GM12892 (cell line): Measurements from ENCODE around the gene PARD3.

Experiments
- DNase-seq: peaks from one replicate; pipeline ENCODE4 v3.0.0; 2011; ENCODE audit not compliant: insufficient read length
- FAIRE-seq: peaks from 2 replicates; lab custom pipeline; 2011; peaks lifted over from hg19 to GRCh38; lab: Jason Lieb, UNC
- POLR2A ChIP-seq: IDR thresholded peaks from 2 replicates; pipeline ENCODE4 v1.6.1; 2011; ENCODE audit warnings: low read depth, low read length, control low read depth
- POLR2AphosphoS5 ChIP-seq: IDR thresholded peaks from 2 replicates; pipeline ENCODE4 v1.6.1; 2011; ENCODE audit warnings: low read depth, low read length, control low read depth
- TAF1 ChIP-seq: IDR thresholded peaks from 2 replicates; pipeline ENCODE4 v1.6.1; 2011; ENCODE audit warnings: low read depth, mild to moderate bottlenecking, control low read depth, low read length, borderline replicate concordance

PARD3 gene

DNA sequence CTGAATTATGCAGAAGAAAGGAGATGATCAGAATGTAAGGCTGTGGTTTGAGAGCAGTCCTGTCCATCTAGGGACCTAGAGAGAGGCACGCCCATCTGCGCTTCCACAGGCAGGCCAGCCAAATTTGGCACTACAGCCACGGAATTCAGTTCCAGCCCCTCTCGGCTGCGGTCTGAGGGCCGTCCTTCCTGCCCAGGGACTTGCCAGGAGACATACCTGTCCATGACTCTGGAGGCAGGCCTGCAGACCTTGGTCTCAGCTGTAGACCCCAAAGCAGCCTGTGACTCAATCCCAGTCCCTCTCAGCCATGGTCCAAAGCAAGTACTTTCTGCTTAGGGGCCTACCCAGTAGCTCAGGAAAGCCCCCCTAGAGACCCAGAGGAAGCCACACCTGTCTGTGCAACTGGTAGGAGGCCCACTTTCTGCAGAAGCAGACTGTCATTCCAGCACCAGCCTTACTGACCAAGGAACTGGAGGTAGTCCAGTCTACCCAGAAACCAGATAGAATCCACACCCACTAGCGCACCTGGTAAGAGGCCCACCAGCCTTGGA is 720.9 kb downstream of the PARD3 start:
- TF ChIP-seq TAF1 (no peak), POLR2A (no peak), POLR2AphosphoS5 (no peak)
- DNase-seq (no peak), FAIRE-seq (no peak)

DNA sequence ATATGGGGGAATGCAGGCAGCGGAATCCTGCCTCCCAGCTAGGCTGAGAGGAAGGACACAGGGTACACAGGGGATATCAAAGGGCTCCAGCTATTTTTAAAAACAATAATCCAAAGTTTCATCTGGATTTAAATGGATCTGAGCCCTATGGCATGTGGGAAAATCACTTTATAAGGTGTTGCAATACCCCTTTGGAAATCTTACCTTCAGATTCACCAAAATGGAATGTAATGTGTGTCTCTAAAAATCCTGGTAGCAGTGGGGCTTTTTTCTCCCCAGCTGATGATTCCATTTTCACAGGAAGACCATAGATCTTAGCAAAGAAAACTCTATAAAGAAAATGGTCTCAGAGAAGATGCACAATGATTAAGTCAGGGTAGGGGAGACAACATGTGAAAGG is 722.2 kb downstream of the PARD3 start:
- FAIRE-seq, result no peak

DNA sequence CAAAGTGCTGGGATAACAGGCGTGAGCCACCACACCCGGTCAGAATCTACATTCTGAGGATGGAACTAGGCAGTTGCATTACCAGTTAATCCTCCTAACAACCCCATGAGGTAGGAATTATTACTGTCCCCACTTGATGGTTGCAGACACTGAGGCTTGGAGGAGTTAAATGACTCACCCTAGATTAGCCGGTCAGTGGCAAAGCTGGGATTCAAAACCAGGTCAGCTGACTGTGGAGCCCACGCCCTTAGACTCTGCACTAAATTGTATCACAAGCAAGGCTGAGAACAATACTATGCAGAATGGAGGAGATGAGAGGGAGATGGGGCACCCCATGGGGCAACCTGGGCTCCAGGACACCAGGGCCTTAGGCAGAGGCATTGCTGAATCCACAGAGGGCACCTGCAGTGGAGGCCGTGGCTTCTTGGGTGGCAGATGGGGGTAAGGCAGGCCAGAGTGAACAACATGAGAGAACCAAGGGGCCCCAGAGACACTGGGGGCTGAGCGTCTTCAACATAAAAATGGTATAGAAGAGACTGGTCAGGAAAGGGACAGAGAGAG is 723.4 kb downstream of the PARD3 start:
- DNase-seq (no peak), FAIRE-seq (no peak)
- no peak for TF ChIP-seq POLR2A
- no peak for TF ChIP-seq TAF1
- TF ChIP-seq POLR2AphosphoS5, result no peak

More for the DNA sequence above, 722.2 kb downstream of the PARD3 start:
- no peak for DNase-seq
- no peak for TF ChIP-seq TAF1
- TF ChIP-seq POLR2AphosphoS5, result no peak
- TF ChIP-seq POLR2A, result no peak

- FAIRE-seq (no peak), DNase-seq (no peak)
- TF ChIP-seq POLR2AphosphoS5, result no peak
- TF ChIP-seq TAF1, result no peak
- no peak for TF ChIP-seq POLR2A
Measured at GRCh38 chr10:34089253-34089652, 725.8 kb downstream of the PARD3 start.

GRCh38 chr10:34088208-34088794 is 726.8 kb downstream of the PARD3 start:
- no peak for FAIRE-seq
- no peak for DNase-seq
- no peak for TF ChIP-seq POLR2AphosphoS5
- no peak for TF ChIP-seq POLR2A
- TF ChIP-seq TAF1, result no peak

GRCh38 chr10:34087095-34087418 is 728.0 kb downstream of the PARD3 start:
- no peak for TF ChIP-seq POLR2AphosphoS5
- no peak for TF ChIP-seq TAF1
- TF ChIP-seq POLR2A, result no peak
- FAIRE-seq (no peak), DNase-seq (no peak)

- TF ChIP-seq TAF1 (no peak), POLR2AphosphoS5 (no peak), POLR2A (no peak)
- no peak for DNase-seq
- no peak for FAIRE-seq
Measured at GRCh38 chr10:34083567-34083966, 731.5 kb downstream of the PARD3 start.

DNA sequence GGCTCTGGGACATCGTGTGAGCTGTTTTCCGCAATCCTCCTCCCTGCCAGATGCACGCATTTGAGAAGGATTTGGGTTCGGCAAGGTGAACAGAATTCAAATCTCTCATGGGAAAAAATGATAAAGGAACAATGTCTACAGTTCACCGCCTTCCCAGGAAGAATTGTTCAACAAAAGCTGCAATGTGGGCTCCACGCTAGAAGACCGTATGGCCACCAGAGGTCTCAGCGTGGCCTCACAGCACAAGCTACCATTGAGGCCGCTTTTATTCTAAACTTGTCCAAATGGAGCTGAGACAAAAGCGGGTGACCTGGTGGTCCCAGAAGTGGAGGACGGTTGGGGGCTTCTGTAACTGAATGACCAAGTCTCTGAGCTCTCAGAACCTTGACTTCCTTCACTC is 733.1 kb downstream of the PARD3 start:
- DNase-seq (no peak), FAIRE-seq (no peak)
- TF ChIP-seq POLR2A (no peak), POLR2AphosphoS5 (no peak), TAF1 (no peak)

DNA sequence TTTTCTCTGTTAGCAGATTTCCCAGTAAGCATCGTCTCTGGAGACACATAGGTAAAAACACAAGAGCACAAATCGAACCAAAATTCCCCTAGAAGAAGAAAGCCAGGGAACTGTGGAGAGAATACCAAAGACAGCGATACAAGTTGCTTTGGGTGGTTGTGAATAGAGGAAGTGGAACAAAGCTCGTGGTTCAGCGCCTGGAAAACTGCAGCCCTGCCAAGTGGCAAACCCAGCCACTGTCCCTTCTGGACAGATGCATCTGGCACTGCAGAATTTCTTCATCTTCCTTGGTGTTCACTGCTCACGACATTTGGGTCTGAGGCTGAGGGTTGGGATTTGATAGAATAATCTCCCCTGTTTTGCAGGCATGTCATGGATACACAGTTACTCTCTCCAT is 733.8 kb downstream of the PARD3 start:
- FAIRE-seq (no peak), DNase-seq (no peak)
- TF ChIP-seq TAF1 (no peak), POLR2A (no peak), POLR2AphosphoS5 (no peak)

DNA sequence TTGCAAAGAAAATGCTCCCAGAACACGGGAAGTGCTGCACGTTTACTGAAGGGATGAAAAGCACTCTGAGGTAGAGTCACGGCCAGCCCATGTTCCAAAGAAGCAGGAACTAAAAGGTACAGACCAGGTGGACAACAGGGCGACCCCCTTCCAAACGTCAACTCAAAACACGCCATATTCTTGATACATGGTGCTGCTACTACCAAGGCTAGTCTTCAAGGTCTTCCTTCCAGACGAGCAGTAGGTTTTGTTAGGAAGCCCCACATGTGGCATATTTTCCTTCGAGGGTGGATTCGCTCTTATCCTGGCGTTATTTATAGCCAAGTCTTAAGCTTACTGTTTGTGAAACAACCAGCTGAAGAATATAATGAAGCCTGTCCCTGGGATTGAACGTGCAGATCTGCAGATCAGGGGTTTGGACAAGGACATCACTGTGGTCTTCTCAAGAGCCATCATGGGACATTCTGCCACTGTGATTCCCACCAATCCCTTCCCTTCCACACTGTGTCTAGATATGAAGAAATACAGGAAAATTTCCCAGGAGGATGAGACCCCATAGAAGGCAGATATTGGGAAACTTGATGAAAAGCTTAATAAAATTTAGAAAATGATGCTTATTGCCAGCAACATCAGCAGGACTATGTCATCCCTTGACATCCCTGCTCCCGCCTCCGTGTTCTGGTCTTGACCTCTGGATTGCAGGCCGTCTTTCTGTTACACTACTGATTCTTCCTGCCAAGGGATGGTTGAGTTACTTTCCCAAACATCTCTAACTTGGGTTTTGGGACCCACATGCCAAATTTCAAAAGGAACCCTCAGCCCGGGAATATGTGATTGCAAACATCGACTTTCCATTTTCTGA is 734.4 kb downstream of the PARD3 start:
- FAIRE-seq, result no peak
- TF ChIP-seq TAF1, result no peak
- TF ChIP-seq POLR2A, result no peak

DNA sequence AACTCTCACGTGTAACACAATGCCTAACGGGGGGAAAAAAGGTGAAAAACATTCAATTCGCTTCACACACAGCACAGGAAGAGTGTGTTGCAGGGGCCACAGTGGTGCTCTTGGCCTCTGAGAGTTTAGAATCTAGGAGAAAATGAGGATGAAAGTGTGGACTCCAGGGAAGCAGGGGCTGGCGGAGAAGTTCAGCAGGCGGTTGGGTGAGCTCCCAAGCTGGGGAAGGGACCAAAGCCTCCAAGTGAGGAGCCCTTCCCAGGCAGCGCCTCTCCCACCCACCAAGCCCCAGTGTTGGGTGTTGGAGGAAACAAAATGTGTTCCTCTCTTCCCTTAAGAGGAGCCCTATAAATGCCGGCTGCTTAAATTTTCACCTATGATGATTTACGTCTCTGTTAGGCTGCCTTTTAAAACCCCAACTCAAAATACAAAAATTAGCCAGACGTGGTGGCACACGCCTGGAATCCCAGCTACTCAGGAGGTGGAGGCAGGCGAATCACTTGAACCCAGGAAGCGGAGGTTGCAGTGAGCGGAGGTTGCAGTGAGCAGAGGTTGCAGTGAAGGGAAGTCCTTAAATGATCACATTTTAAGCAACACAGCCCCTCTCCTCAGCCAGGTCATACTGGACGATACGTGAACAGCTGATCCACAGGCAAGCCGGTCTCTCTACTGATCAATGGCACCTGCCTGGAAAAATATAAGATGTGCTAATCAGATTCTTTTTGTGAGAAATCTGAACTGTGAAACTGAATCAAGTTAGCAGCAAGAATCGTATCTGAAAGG is 735.2 kb downstream of the PARD3 start:
- DNase-seq, result no peak
- FAIRE-seq, result no peak
- TF ChIP-seq TAF1, result no peak
- TF ChIP-seq POLR2AphosphoS5, result no peak
- no peak for TF ChIP-seq POLR2A

More for the DNA sequence above, 734.4 kb downstream of the PARD3 start:
- DNase-seq, result no peak
